Colonic mucosa (tissue), 4 donors: Measurements from ENCODE around the gene TESPA1. TPM values are rescaled to one million over a fixed set of nuclear protein-coding genes. Genes with fewer than 3 reads are reported as not detected.

Experiments used
- DNase-seq: peaks from one replicate; pipeline ENCODE4 v3.0.0-alpha.2; 2020
- H3K27ac ChIP-seq: fragments of 200-600 bp; one replicate; pipeline ENCODE4 v1.8.0; 2021
- H3K27me3 ChIP-seq: fragments of 200-600 bp; one replicate; pipeline ENCODE4 v1.8.0; 2021
- H3K36me3 ChIP-seq: fragments of 200-600 bp; one replicate; pipeline ENCODE4 v1.8.0; 2021
- H3K4me1 ChIP-seq: fragments of 200-600 bp; one replicate; pipeline ENCODE4 v1.8.0; 2021; ENCODE audit warnings: mild to moderate bottlenecking
- H3K4me3 ChIP-seq: fragments of 200-600 bp; one replicate; pipeline ENCODE4 v1.8.0; 2021
- H3K9ac ChIP-seq, 2 donors: one replicate each; pipeline ENCODE4 v1.7.0; 2013; ENCODE audit warnings: control low read depth in 2 of 2, low read depth in 2 of 2, low read length in 2 of 2
- H3K9me3 ChIP-seq: fragments of 200-600 bp; one replicate; pipeline ENCODE4 v1.8.0; 2021
- CTCF ChIP-seq: fragments of 200-600 bp; IDR thresholded peaks from one replicate; pipeline ENCODE4 v1.8.0; 2022; ENCODE audit warnings: antibody characterized with exemption, mild to moderate bottlenecking
- intact Hi-C: fragments of 100-400 bp; cut with DNase I; formaldehyde crosslinking; loops from one replicate; pipeline ENCODE4 v1.14.1; 2022
- total RNA-seq, 2 donors: library from RNA; stranded (reverse); fragmentation: NEBNext Ultra II Directional in 1 of 2; extraction: Animal tissue kit (Norgen Biotek cat#: 25700) in 1 of 2; gene quantifications; one replicate each; pipeline ENCODE4 v1.2.1, GENCODE V29; 2021
- donor health status: healthy.
- donor health status: DM: no; HTN: no; CAD: no.
- donor health status: DM: no; HTN: no; CAD: no.

Gene TESPA1
- total RNA-seq, 2 donors from 2014 or later = 0.82 to 1.6 TPM

- Histone ChIP-seq H3K9me3 (no peaks in the 10 kb centered on the region), H3K27ac (no peak overlapping the region), H3K27me3 (no peaks in the 10 kb centered on the region), H3K4me3 (no peak overlapping the region), H3K9ac (no peak overlapping the region), H3K4me1 (no peaks in the 10 kb centered on the region), H3K36me3 (no peaks in the 10 kb centered on the region)
- TF ChIP-seq CTCF = no peak
- intact Hi-C loops = no loop called here
- no peak for DNase-seq
These were observed 52.5 kb downstream of the TESPA1 start for GRCh38 chr12:54932038-54932437.

GRCh38 chr12:54929998-54930397, 54.6 kb downstream of the TESPA1 start:
- no peaks in the 10 kb centered on the region for H3K4me1 ChIP-seq
- H3K36me3 ChIP-seq = no peaks in the 10 kb centered on the region
- no peaks in the 10 kb centered on the region for H3K27me3 ChIP-seq
- no peak overlapping the region for H3K27ac ChIP-seq
- intact Hi-C loops = no loop called here
- no peaks in the 10 kb centered on the region for H3K9me3 ChIP-seq
- no peak for DNase-seq
- no peak overlapping the region for H3K4me3 ChIP-seq
- TF ChIP-seq CTCF = no peak
- H3K9ac ChIP-seq = no peak overlapping the region

- Histone ChIP-seq H3K27ac (no peak overlapping the region), H3K4me1 (no peaks in the 10 kb centered on the region), H3K9me3 (no peaks in the 10 kb centered on the region), H3K4me3 (no peak overlapping the region), H3K36me3 (no peaks in the 10 kb centered on the region), H3K9ac (no peak overlapping the region), H3K27me3 (no peaks in the 10 kb centered on the region)
- no peak for TF ChIP-seq CTCF
- intact Hi-C loops = no loop called here
- DNase-seq = no peak
These were observed 58.3 kb downstream of the TESPA1 start for GRCh38 chr12:54926246-54926645.

- no peaks in the 10 kb centered on the region for H3K4me1 ChIP-seq
- H3K36me3 ChIP-seq = no peaks in the 10 kb centered on the region
- no peaks in the 10 kb centered on the region for H3K27me3 ChIP-seq
- no peak overlapping the region for H3K4me3 ChIP-seq
- intact Hi-C loops = no loop called here
- no peak for TF ChIP-seq CTCF
- no peak overlapping the region for H3K27ac ChIP-seq
- DNase-seq = no peak
- no peaks in the 10 kb centered on the region for H3K9me3 ChIP-seq
- no peak overlapping the region for H3K9ac ChIP-seq
These were observed 59.4 kb downstream of the TESPA1 start for GRCh38 chr12:54924972-54925707.

- Histone ChIP-seq H3K27me3 (no peaks in the 10 kb centered on the region), H3K36me3 (no peaks in the 10 kb centered on the region), H3K9me3 (no peaks in the 10 kb centered on the region), H3K4me3 (no peak overlapping the region), H3K27ac (no peak overlapping the region), H3K4me1 (no peaks in the 10 kb centered on the region), H3K9ac (no peak overlapping the region)
- intact Hi-C loops = no loop called here
- no peak for TF ChIP-seq CTCF
- DNase-seq = no peak
These were observed 67.5 kb downstream of the TESPA1 start for GRCh38 chr12:54917001-54917488.

Other genes starting within 250 kb of the TESPA1 start
- not detected for gene MUCL1, start 130.2 kb downstream of the TESPA1 start, total RNA-seq
- not detected for gene NEUROD4, start 35.2 kb upstream of the TESPA1 start, total RNA-seq
- gene OR9K2, start 141.6 kb upstream of the TESPA1 start, total RNA-seq = not detected
- gene OR10A7, start 236.3 kb upstream of the TESPA1 start, total RNA-seq = not detected